ENCODE measurements around the gene DNAL4.

DNA sequence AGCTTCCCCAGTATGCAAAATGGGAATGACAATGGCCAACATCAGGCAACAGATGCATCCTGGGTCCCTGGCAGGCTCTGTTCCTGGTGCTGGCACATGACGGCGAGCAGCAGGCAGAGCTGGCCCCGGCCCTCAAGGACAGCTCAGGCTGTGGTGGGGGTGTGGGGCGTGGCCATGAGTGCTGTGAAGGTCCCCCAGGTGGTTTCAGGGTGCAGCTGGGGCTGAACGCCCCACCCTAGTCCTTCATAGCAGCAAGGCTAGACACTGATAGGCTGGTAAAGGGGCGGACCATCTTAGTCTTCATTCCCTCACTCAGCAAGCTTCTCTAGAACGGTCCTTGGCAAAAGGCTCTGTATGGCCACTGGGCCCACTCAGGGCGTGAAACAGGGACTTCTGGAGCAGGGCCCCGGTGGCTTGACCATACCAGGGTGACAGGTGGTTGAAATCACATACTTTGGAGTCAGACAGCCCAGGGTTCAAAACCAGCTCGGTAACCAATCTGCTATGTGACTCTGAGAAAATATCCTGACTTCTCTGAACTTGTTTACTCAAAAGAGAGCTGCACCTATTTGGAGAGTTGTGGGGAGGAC, 34.8 kb upstream of the DNAL4 start:
- TF ChIP-seq POLR2A (IDR thresholded peaks at IDR 0.05; ENCODE audit: extremely low read depth, insufficient read length), result no peak
- no peak for TF ChIP-seq CTCF (IDR thresholded peaks at IDR 0.05; ENCODE audit: low read depth, low read length)
- TF ChIP-seq, protein P1, sequence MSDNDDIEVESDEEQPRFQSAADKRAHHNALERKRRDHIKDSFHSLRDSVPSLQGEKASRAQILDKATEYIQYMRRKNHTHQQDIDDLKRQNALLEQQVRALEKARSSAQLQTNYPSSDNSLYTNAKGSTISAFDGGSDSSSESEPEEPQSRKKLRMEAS (IDR thresholded peaks at IDR 0.05; ENCODE audit: low read depth, low read length), result no peak
- TF ChIP-seq MYC (IDR thresholded peaks at IDR 0.05; ENCODE audit: low read depth, low read length), result no peak

All from NB4 (cell line).